Common myeloid progenitor, CD34-positive (primary cell): ENCODE results near the gene ARRDC2.
"Not testable (repeated sequence)": the region's sequence is repeated elsewhere in the genome, so short reads cannot be mapped to it uniquely, and the experiment has no call there.

Source experiments
- CTCF ChIA-PET: fragments of 350-600 bp; sonication (Branson Sonifier 250); formaldehyde crosslinking; loops from one replicate; lab custom pipeline; 2021; ENCODE audit warnings: antibody characterized with exemption; lab: Charles Lee
- POLR2A ChIA-PET: fragments of 350-600 bp; sonication (Branson Sonifier 250); formaldehyde crosslinking; loops from one replicate; lab custom pipeline; 2021; ENCODE audit warnings: antibody characterized with exemption; lab: Charles Lee
- DNase-seq, 3 donors: peaks; one replicate each; pipeline versions ENCODE4 v3.0.0 to v3.0.0-alpha.2; 2013
- H3K27ac ChIP-seq, 2 experiments: 1 replicate in 1 of 2; 2 replicates in 1 of 2; pipeline ENCODE4 v1.7.0; 2013; ENCODE audit warnings: inconsistent platforms in 2 of 2, low read length in 2 of 2, mild to moderate bottlenecking in 2 of 2, low read depth in 1 of 2, moderate library complexity in 1 of 2; ENCODE audit not compliant: severe bottlenecking in 2 of 2, insufficient read depth in 1 of 2, poor library complexity in 1 of 2
- H3K27me3 ChIP-seq, 5 experiments: replicated peaks in 2 of 5; 1 replicate in 3 of 5; 2 replicates in 2 of 5; pipeline versions ENCODE4 v1.6.1 to v1.7.0; 2013; ENCODE audit warnings: low read length in 4 of 5, mild to moderate bottlenecking in 2 of 5, moderate library complexity in 2 of 5, inconsistent platforms in 1 of 5; ENCODE audit not compliant: insufficient read depth in 5 of 5, control insufficient read depth in 4 of 5
- H3K36me3 ChIP-seq, 4 experiments: 1 replicate in 2 of 4; 2 replicates in 2 of 4; pipeline versions ENCODE4 v1.6.1 to v1.7.0; 2013; ENCODE audit warnings: low read length in 3 of 4, control low read depth in 1 of 4, mild to moderate bottlenecking in 1 of 4; ENCODE audit not compliant: control insufficient read depth in 4 of 4, insufficient read depth in 4 of 4
- H3K4me1 ChIP-seq, 4 experiments: 1 replicate in 3 of 4; 2 replicates in 1 of 4; pipeline versions ENCODE4 v1.6.1 to v1.7.1; 2013; ENCODE audit warnings: low read length in 3 of 4, mild to moderate bottlenecking in 3 of 4, control low read depth in 1 of 4, inconsistent platforms in 1 of 4, moderate library complexity in 1 of 4; ENCODE audit not compliant: control insufficient read depth in 4 of 4, insufficient read depth in 4 of 4; ENCODE audit errors: control extremely low read depth in 1 of 4
- H3K4me3 ChIP-seq, 7 experiments: 1 replicate in 4 of 7; 2 replicates in 3 of 7; pipeline versions ENCODE4 v1.5.1 to v1.7.0; 2013; ENCODE audit warnings: mild to moderate bottlenecking in 7 of 7, low read length in 6 of 7, moderate library complexity in 6 of 7, inconsistent platforms in 2 of 7, low read depth in 2 of 7, control low read depth in 1 of 7; ENCODE audit not compliant: insufficient read depth in 4 of 7, control insufficient read depth in 1 of 7; ENCODE audit errors: extremely low read depth in 1 of 7
- H3K9me3 ChIP-seq, 5 experiments: 1 replicate in 4 of 5; 2 replicates in 1 of 5; pipeline versions ENCODE4 v1.6.1 to v1.7.1; 2013; ENCODE audit warnings: low read length in 4 of 5, mild to moderate bottlenecking in 2 of 5, inconsistent platforms in 1 of 5, low read depth in 1 of 5, moderate library complexity in 1 of 5; ENCODE audit not compliant: control insufficient read depth in 4 of 5, insufficient read depth in 2 of 5; ENCODE audit errors: control extremely low read depth in 1 of 5
- WGBS: methylation state at CpG from one replicate; pipeline ENCODE4 v1.1.5; 2013; ENCODE audit not compliant: insufficient coverage; 5-methylcytosine and 5-hydroxymethylcytosine counted together

Gene ARRDC2

GRCh38 chr19:17975032-17975431 is 32.9 kb upstream of the ARRDC2 start:
- Histone ChIP-seq H3K9me3 (no peaks in the 10 kb centered on the region), H3K4me1 (peaks cover 0 to 6% (median 1%) of the 10 kb centered on the region in 4 experiments), H3K36me3 (no peaks in the 10 kb centered on the region), H3K4me3 (no peak overlapping the region), H3K27me3 (no peaks in the 10 kb centered on the region), H3K27ac (no peak overlapping the region)
- CTCF ChIA-PET: interaction anchor here (0.8 to 1.4 kb wide), 3 partner anchors 16 to 42 kb away, joined by 3 read pairs; partner anchors contain the start of gene CCDC124
- 98% methylated on average over 6 of the region's 8 CpGs for WGBS
- POLR2A ChIA-PET: no interaction called here
- no peak for DNase-seq

GRCh38 chr19:17977021-17977420 is 30.9 kb upstream of the ARRDC2 start:
- ChIA-PET POLR2A (no interaction called here), CTCF (interaction anchor here (1.0 kb wide), 1 partner anchor 8 kb away, joined by 3 read pairs; no protein-coding TSS in a partner anchor)
- Histone ChIP-seq H3K4me1 (peaks cover 0 to 11% (median 3%) of the 10 kb centered on the region in 4 experiments), H3K36me3 (no peaks in the 10 kb centered on the region), H3K4me3 (no peak overlapping the region), H3K27ac (no peak overlapping the region), H3K9me3 (no peaks in the 10 kb centered on the region), H3K27me3 (no peaks in the 10 kb centered on the region)
- WGBS: 96% methylated on average over 3 of the region's 4 CpGs
- no peak for DNase-seq

- POLR2A ChIA-PET: no interaction called here
- H3K9me3 ChIP-seq: no peaks in the 10 kb centered on the region
- no peaks in the 10 kb centered on the region for H3K36me3 ChIP-seq
- H3K27ac ChIP-seq: no peak overlapping the region
- peaks cover 0 to 11% (median 3%) of the 10 kb centered on the region in 4 experiments for H3K4me1 ChIP-seq
- WGBS: 95% methylated on average over 7 of the region's 7 CpGs
- no peak overlapping the region for H3K4me3 ChIP-seq
- CTCF ChIA-PET: interaction anchor here (1.0 kb wide), 1 partner anchor 8 kb away, joined by 3 read pairs; no protein-coding TSS in a partner anchor
- no peak for DNase-seq
- no peaks in the 10 kb centered on the region for H3K27me3 ChIP-seq
Observed at GRCh38 chr19:17977488-17977887, 30.5 kb upstream of the ARRDC2 start.

GRCh38 chr19:17981611-17982010 is 26.4 kb upstream of the ARRDC2 start:
- H3K27ac ChIP-seq: no peak overlapping the region
- no peaks in the 10 kb centered on the region for H3K9me3 ChIP-seq
- ChIA-PET POLR2A (no interaction called here), CTCF (interaction anchor here (1.2 to 1.6 kb wide), 3 partner anchors 13 to 36 kb away, joined by 4 to 6 read pairs (median 5); no protein-coding TSS in a partner anchor)
- peaks cover 0 to 11% (median 3%) of the 10 kb centered on the region in 4 experiments for H3K4me1 ChIP-seq
- no peaks in the 10 kb centered on the region for H3K36me3 ChIP-seq
- no peak overlapping the region for H3K4me3 ChIP-seq
- H3K27me3 ChIP-seq: no peaks in the 10 kb centered on the region
- 98% methylated on average over 37 of the region's 38 CpGs for WGBS
- DNase-seq: no peak

- no peak overlapping the region for H3K4me3 ChIP-seq
- no peak for DNase-seq
- H3K27ac ChIP-seq: no peak overlapping the region
- no peaks in the 10 kb centered on the region for H3K9me3 ChIP-seq
- CTCF ChIA-PET: interaction anchor here (1.2 to 1.8 kb wide), 4 partner anchors 11 to 37 kb away, joined by 4 to 6 read pairs (median 4); no protein-coding TSS in a partner anchor
- POLR2A ChIA-PET: no interaction called here
- H3K27me3 ChIP-seq: no peaks in the 10 kb centered on the region
- WGBS: 97% methylated on average over 18 of the region's 22 CpGs
- H3K36me3 ChIP-seq: no peaks in the 10 kb centered on the region
- peaks cover 0 to 11% (median 3%) of the 10 kb centered on the region in 4 experiments for H3K4me1 ChIP-seq
Observed at GRCh38 chr19:17982430-17982829, 25.5 kb upstream of the ARRDC2 start.

- Histone ChIP-seq H3K27ac (no peak overlapping the region), H3K9me3 (no peaks in the 10 kb centered on the region), H3K4me1 (peaks cover 0 to 5% (median 1%) of the 10 kb centered on the region in 4 experiments), H3K4me3 (no peak overlapping the region), H3K36me3 (no peaks in the 10 kb centered on the region), H3K27me3 (no peaks in the 10 kb centered on the region)
- ChIA-PET CTCF (interaction anchor here (0.8 to 1.3 kb wide), 2 partner anchors 16 to 47 kb away, joined by 3 to 4 read pairs; no protein-coding TSS in a partner anchor), POLR2A (no interaction called here)
- DNase-seq: no peak
- WGBS: 81% methylated on average over 9 of the region's 17 CpGs
Observed at GRCh38 chr19:17985037-17985818, 22.7 kb upstream of the ARRDC2 start.

- CTCF ChIA-PET, H3K4me3 ChIP-seq, DNase-seq, H3K4me1 ChIP-seq, H3K27me3 ChIP-seq, H3K9me3 ChIP-seq, H3K36me3 ChIP-seq, H3K27ac ChIP-seq, POLR2A ChIA-PET: not testable (repeated sequence)
- WGBS: 96% methylated on average over 7 of the region's 8 CpGs
Observed at GRCh38 chr19:17986569-17986968, 21.4 kb upstream of the ARRDC2 start.
